Naive thymus-derived CD4-positive, alpha-beta T cell (primary cell): Measurements from ENCODE around the gene OPN1SW. TPM values are rescaled to one million over a fixed set of nuclear protein-coding genes. Genes with fewer than 3 reads are reported as not detected.

ENCODE experiments used
- ATAC-seq: fragments of 150-1000 bp; cut with Tn5 transposase; 2 replicates; pipeline ENCODE4 v1.10.0; 2021; ENCODE audit warnings: mild to moderate bottlenecking, moderate library complexity
- CTCF ChIA-PET: fragments of 350-600 bp; sonication (Branson Sonifier 250); formaldehyde crosslinking; loops from one replicate; lab custom pipeline; 2021; ENCODE audit warnings: antibody characterized with exemption; lab: Charles Lee
- POLR2A ChIA-PET: fragments of 350-600 bp; sonication (Branson Sonifier 250); formaldehyde crosslinking; loops from one replicate; lab custom pipeline; 2021; ENCODE audit warnings: antibody characterized with exemption, inconsistent platforms; lab: Charles Lee
- DNase-seq, 9 donors: peaks; one replicate each; pipeline versions ENCODE4 v3.0.0 to v3.0.0-alpha.2; 2020 to 2022; ENCODE audit warnings: mixed read lengths in 1 of 9
- H3K27ac ChIP-seq: one replicate; pipeline ENCODE4 v1.7.0; 2013; ENCODE audit warnings: mild to moderate bottlenecking, low read depth, low read length, moderate library complexity
- H3K27me3 ChIP-seq, 2 donors: one replicate each; pipeline ENCODE4 v1.7.0; 2013; ENCODE audit warnings: low read length in 2 of 2, mild to moderate bottlenecking in 2 of 2, moderate library complexity in 2 of 2; ENCODE audit not compliant: control insufficient read depth in 2 of 2, insufficient read depth in 2 of 2
- H3K36me3 ChIP-seq, 3 experiments: 1 replicate in 2 of 3; 2 replicates in 1 of 3; pipeline ENCODE4 v1.7.0; 2013; ENCODE audit warnings: low read length in 3 of 3, mild to moderate bottlenecking in 3 of 3, moderate library complexity in 1 of 3; ENCODE audit not compliant: insufficient read depth in 3 of 3, control insufficient read depth in 2 of 3
- H3K4me1 ChIP-seq, 2 donors: one replicate each; pipeline ENCODE4 v1.7.0; 2013; ENCODE audit warnings: low read length in 2 of 2, mild to moderate bottlenecking in 2 of 2, moderate library complexity in 1 of 2; ENCODE audit not compliant: control insufficient read depth in 2 of 2, insufficient read depth in 2 of 2
- H3K4me3 ChIP-seq: 2 replicates; pipeline ENCODE4 v1.7.0; 2013; ENCODE audit warnings: mild to moderate bottlenecking, low read length
- H3K9me3 ChIP-seq, 3 experiments: 1 replicate in 2 of 3; 2 replicates in 1 of 3; pipeline ENCODE4 v1.7.0; 2013; ENCODE audit warnings: low read length in 3 of 3; ENCODE audit not compliant: control insufficient read depth in 2 of 3
- H3K27ac Mint-ChIP-seq, 9 donors: one replicate each; pipeline ENCODE4 v1.8.0; 2020 to 2022; ENCODE audit warnings: mixed read lengths in 9 of 9, mild to moderate bottlenecking in 8 of 9, moderate library complexity in 5 of 9, inconsistent platforms in 2 of 9
- H3K27me3 Mint-ChIP-seq, 5 donors: one replicate each; pipeline ENCODE4 v1.8.0; 2021 to 2022; ENCODE audit warnings: mixed read lengths in 5 of 5, mild to moderate bottlenecking in 1 of 5
- H3K36me3 Mint-ChIP-seq, 5 donors: one replicate each; pipeline ENCODE4 v1.8.0; 2020 to 2022; ENCODE audit warnings: mixed read lengths in 5 of 5, mild to moderate bottlenecking in 3 of 5, inconsistent platforms in 1 of 5
- H3K4me1 Mint-ChIP-seq, 7 donors: one replicate each; pipeline ENCODE4 v1.8.0; 2020 to 2022; ENCODE audit warnings: mixed read lengths in 7 of 7, mild to moderate bottlenecking in 3 of 7, inconsistent platforms in 1 of 7
- H3K4me3 Mint-ChIP-seq, 10 donors: one replicate each; pipeline ENCODE4 v1.8.0; 2020 to 2022; ENCODE audit warnings: mild to moderate bottlenecking in 10 of 10, mixed read lengths in 10 of 10, moderate library complexity in 6 of 10, inconsistent platforms in 2 of 10
- H3K9me3 Mint-ChIP-seq, 11 donors: one replicate each; pipeline ENCODE4 v1.8.0; 2020 to 2022; ENCODE audit warnings: mixed read lengths in 11 of 11, mild to moderate bottlenecking in 4 of 11, inconsistent platforms in 1 of 11, moderate library complexity in 1 of 11
- intact Hi-C, 2 donors: fragments of 100-400 bp; cut with micrococcal nuclease; formaldehyde crosslinking; loops; one replicate each; pipeline ENCODE4 v1.15.1; 2023
- polyA plus RNA-seq, 2 donors: library from polyadenylated mRNA; unstranded; fragments of 300-500 nt; fragmentation: Illumina TruSeq; gene quantifications; one replicate each; pipeline ENCODE4 v1.2.3, GENCODE V29; 2021
- total RNA-seq, 6 experiments: library from RNA in 5 of 6; stranded (reverse) in 5 of 6; gene quantifications; 1 replicate in 5 of 6; 2 replicates in 1 of 6; pipeline ENCODE4 v1.2.3 and lab custom pipeline; 2021 to 2026

The OPN1SW gene
- total and polyA plus RNA-seq, 7 experiments from 2014 or later, result not detected

GRCh38 chr7:128773604-128774003 is 2.0 kb downstream of the OPN1SW start:
- H3K4me1 Mint-ChIP-seq, result no peaks in the 10 kb centered on the region
- no peak for DNase-seq
- H3K27me3 Mint-ChIP-seq, result peaks cover 0 to 2% (median 0%) of the 10 kb centered on the region in 5 donors
- H3K9me3 Mint-ChIP-seq, result peaks cover 0 to 16% (median 10%) of the 10 kb centered on the region in 11 donors
- ATAC-seq, result no peak
- H3K36me3 Mint-ChIP-seq, result peaks cover 17 to 59% (median 42%) of the 10 kb centered on the region in 5 donors
- Histone ChIP-seq H3K27ac (no peak overlapping the region), H3K27me3 (no peaks in the 10 kb centered on the region), H3K36me3 (peaks cover 8 to 32% (median 14%) of the 10 kb centered on the region in 3 experiments), H3K4me3 (no peak overlapping the region), H3K9me3 (no peaks in the 10 kb centered on the region), H3K4me1 (no peaks in the 10 kb centered on the region)
- no peak overlapping the region for H3K4me3 Mint-ChIP-seq
- no peak overlapping the region for H3K27ac Mint-ChIP-seq
- intact Hi-C loops, result no loop called here
- ChIA-PET CTCF (no interaction called here), POLR2A (no interaction called here)

GRCh38 chr7:128770233-128770632 is 5.4 kb downstream of the OPN1SW start:
- Histone ChIP-seq H3K27me3 (no peaks in the 10 kb centered on the region), H3K36me3 (peaks cover 14 to 52% (median 19%) of the 10 kb centered on the region in 3 experiments), H3K9me3 (no peaks in the 10 kb centered on the region), H3K4me3 (no peak overlapping the region), H3K4me1 (no peaks in the 10 kb centered on the region), H3K27ac (no peak overlapping the region)
- Mint-ChIP-seq H3K27ac (peak overlapping the region in 1 of 9 donors; percentile 70), H3K9me3 (peaks cover 0 to 3% (median 0%) of the 10 kb centered on the region in 11 donors), H3K4me3 (no peak overlapping the region), H3K36me3 (peaks cover 17 to 72% (median 42%) of the 10 kb centered on the region in 5 donors), H3K4me1 (no peaks in the 10 kb centered on the region), H3K27me3 (no peaks in the 10 kb centered on the region)
- intact Hi-C loops, result no loop called here
- CTCF ChIA-PET, result no interaction called here
- DNase-seq, result no peak
- ATAC-seq, result no peak
- POLR2A ChIA-PET, result interaction anchor here (0.7 kb wide), 1 partner anchor 11 kb away, joined by 5 read pairs; no protein-coding TSS in a partner anchor

- CTCF ChIA-PET, result interaction anchor here (0.6 kb wide), 1 partner anchor 157 kb away, joined by 6 read pairs; no protein-coding TSS in a partner anchor
Observed at GRCh38 chr7:128767475-128768110, 8.0 kb downstream of the OPN1SW start.

GRCh38 chr7:128763541-128763940 is 12.1 kb downstream of the OPN1SW start:
- CTCF ChIA-PET, result no interaction called here
- no peak overlapping the region for H3K4me3 Mint-ChIP-seq
- intact Hi-C loops, result no loop called here
- H3K9me3 Mint-ChIP-seq, result no peaks in the 10 kb centered on the region
- no peak overlapping the region for H3K27ac Mint-ChIP-seq
- peaks cover 0 to 44% (median 12%) of the 10 kb centered on the region in 5 donors for H3K36me3 Mint-ChIP-seq
- H3K27me3 Mint-ChIP-seq, result no peaks in the 10 kb centered on the region
- POLR2A ChIA-PET, result no interaction called here
- no peaks in the 10 kb centered on the region for H3K27me3 ChIP-seq
- no peaks in the 10 kb centered on the region for H3K4me1 Mint-ChIP-seq
- H3K9me3 ChIP-seq, result no peaks in the 10 kb centered on the region
- H3K4me3 ChIP-seq, result no peak overlapping the region
- no peak for DNase-seq
- no peaks in the 10 kb centered on the region for H3K4me1 ChIP-seq
- ATAC-seq, result no peak
- peaks cover 0 to 68% (median 26%) of the 10 kb centered on the region in 3 experiments for H3K36me3 ChIP-seq
- no peak overlapping the region for H3K27ac ChIP-seq

More at GRCh38 chr7:128767475-128768110, 8.0 kb downstream of the OPN1SW start:
- Mint-ChIP-seq H3K27me3 (no peaks in the 10 kb centered on the region), H3K4me1 (no peaks in the 10 kb centered on the region), H3K27ac (peak overlapping the region in 2 of 9 donors; percentile 5 to 10), H3K9me3 (no peaks in the 10 kb centered on the region), H3K36me3 (peaks cover 12 to 58% (median 34%) of the 10 kb centered on the region in 5 donors), H3K4me3 (no peak overlapping the region)
- ATAC-seq, result no peak
- Histone ChIP-seq H3K27ac (no peak overlapping the region), H3K9me3 (no peaks in the 10 kb centered on the region), H3K27me3 (no peaks in the 10 kb centered on the region), H3K4me1 (no peaks in the 10 kb centered on the region), H3K4me3 (no peak overlapping the region), H3K36me3 (peaks cover 14 to 60% (median 19%) of the 10 kb centered on the region in 3 experiments)
- DNase-seq, result no peak
- intact Hi-C loops, result no loop called here
- POLR2A ChIA-PET, result interaction anchor here (0.7 kb wide), 1 partner anchor 342 kb away, joined by 3 read pairs; no protein-coding TSS in a partner anchor

- H3K4me3 Mint-ChIP-seq, result no peak overlapping the region
- peaks cover 0 to 5% (median 0%) of the 10 kb centered on the region in 7 donors for H3K4me1 Mint-ChIP-seq
- POLR2A ChIA-PET, result no interaction called here
- H3K27me3 ChIP-seq, result no peaks in the 10 kb centered on the region
- ATAC-seq, result no peak
- H3K9me3 ChIP-seq, result no peaks in the 10 kb centered on the region
- H3K9me3 Mint-ChIP-seq, result no peaks in the 10 kb centered on the region
- peaks cover 4 to 45% (median 16%) of the 10 kb centered on the region in 5 donors for H3K36me3 Mint-ChIP-seq
- H3K27me3 Mint-ChIP-seq, result no peaks in the 10 kb centered on the region
- no peak overlapping the region for H3K4me3 ChIP-seq
- H3K27ac Mint-ChIP-seq, result no peak overlapping the region
- intact Hi-C loops, result no loop called here
- CTCF ChIA-PET, result no interaction called here
- H3K27ac ChIP-seq, result no peak overlapping the region
- H3K36me3 ChIP-seq, result peaks cover 0 to 53% (median 22%) of the 10 kb centered on the region in 3 experiments
- DNase-seq, result no peak
- H3K4me1 ChIP-seq, result no peaks in the 10 kb centered on the region
Observed at GRCh38 chr7:128759242-128759641, 16.4 kb downstream of the OPN1SW start.

- Histone ChIP-seq H3K4me3 (no peak overlapping the region), H3K9me3 (no peaks in the 10 kb centered on the region), H3K4me1 (no peaks in the 10 kb centered on the region), H3K36me3 (peaks cover 0 to 50% (median 22%) of the 10 kb centered on the region in 3 experiments), H3K27ac (no peak overlapping the region), H3K27me3 (no peaks in the 10 kb centered on the region)
- Mint-ChIP-seq H3K36me3 (peaks cover 6 to 48% (median 19%) of the 10 kb centered on the region in 5 donors), H3K4me1 (peaks cover 0 to 5% (median 0%) of the 10 kb centered on the region in 7 donors), H3K27ac (no peak overlapping the region), H3K27me3 (no peaks in the 10 kb centered on the region), H3K4me3 (no peak overlapping the region), H3K9me3 (no peaks in the 10 kb centered on the region)
- ChIA-PET CTCF (no interaction called here), POLR2A (no interaction called here)
- intact Hi-C loops, result no loop called here
- DNase-seq, result no peak
- no peak for ATAC-seq
Observed at GRCh38 chr7:128758553-128758952, 17.0 kb downstream of the OPN1SW start.
